RPMI7951 (cell line): Measurements from ENCODE around the gene ZNF226. TPM values are rescaled to one million over a fixed set of nuclear protein-coding genes. Genes with fewer than 3 reads are reported as not detected.
"Not testable (repeated sequence)": the region's sequence is repeated elsewhere in the genome, so short reads cannot be mapped to it uniquely, and the experiment has no call there.

ENCODE experiments used
- DNase-seq: peaks from one replicate; pipeline ENCODE4 v3.0.0-alpha.2; 2012; ENCODE audit warnings: low read depth
- total RNA-seq: library from RNA; depleted of rRNA; stranded (reverse); fragments of >200 nt; shearing (Covaris generic); gene quantifications from 2 replicates; pipeline ENCODE4 v1.2.3, GENCODE V29; 2014; rRNA removed

The ZNF226 gene
- total RNA-seq, result 31.1 and 32.9 TPM in 2 replicates

GRCh38 chr19:44164673-44165512 lies at the start of gene ZNF226:
TSS of gene ZNF226 (plus strand) at chr19:44165100. CDS start at chr19:44170081, 4,981 bp downstream.
- DNase-seq, result peak; percentile 99

- DNase-seq, result not testable (repeated sequence)
Observed at GRCh38 chr19:44121162-44121561, 43.7 kb upstream of the ZNF226 start.

GRCh38 chr19:44131955-44132354 lies 32.9 kb upstream of the ZNF226 start:
- no peak for DNase-seq

DNA sequence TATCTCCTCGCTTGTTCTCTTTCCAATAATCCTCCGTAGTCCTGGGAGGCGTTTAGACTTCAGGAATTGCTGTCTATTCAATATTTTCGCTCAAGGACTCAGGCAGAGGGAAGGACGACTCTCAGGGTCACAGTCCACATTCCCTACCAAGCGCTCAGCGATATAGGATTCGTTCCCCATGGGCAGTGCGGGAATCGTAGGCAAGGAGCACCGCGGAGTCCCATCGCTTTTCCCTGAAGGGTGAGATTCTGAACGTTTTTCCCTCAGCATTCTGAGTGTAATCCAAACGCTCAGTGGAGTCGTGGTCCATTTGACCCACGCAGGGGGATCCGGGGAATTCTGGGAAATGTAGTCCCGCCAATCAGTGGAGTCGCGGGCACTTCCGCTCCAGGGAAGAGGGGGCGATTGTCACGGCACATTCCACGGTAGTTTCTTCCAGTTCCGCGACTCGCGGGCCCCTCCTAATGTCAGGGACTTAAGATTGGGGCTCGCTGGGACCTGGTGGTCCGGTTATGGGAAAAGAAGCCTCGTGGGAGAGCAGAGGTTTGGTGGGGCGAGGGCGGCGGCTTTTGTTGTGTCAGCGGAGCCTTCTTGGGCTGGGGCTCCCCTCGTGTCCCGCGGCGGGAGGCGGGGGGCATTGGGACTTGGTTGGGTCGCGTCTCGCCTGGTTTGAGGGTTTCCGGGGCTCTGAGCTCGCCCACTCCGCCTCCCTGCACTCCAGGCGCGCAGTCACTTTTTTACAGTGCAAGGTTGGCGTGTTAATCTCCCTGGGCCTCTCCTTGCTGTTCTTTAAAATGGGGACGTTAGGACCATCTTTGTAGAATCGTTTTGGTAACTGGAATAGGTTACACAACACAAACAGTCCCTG lies 23.5 kb upstream of the ZNF226 start, which contains the start of gene ZNF234:
TSS of gene ZNF234 (plus strand) at position 364 of the 868 bp plus-strand sequence. CDS start 3,079 bp downstream, outside the sequence.
- DNase-seq, result peak; percentile 93

DNA sequence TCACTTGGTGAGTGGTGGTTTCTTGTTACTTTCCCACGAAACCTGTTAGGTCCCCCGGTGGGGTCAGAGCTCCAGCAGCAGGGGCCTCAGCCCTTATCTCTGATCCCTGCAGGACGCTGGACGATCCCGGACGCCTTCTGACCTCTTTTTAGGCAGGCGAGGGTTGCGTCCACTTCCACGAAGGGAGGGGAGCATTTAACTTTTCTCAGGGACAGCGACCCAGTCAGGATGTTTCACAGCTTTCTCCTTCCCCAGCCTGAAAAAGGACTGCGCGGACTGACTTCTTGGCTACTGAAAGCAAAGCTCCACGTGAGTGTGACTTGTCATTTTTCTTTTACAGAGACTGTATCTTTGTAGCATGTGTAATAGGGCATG lies 22.9 kb upstream of the ZNF226 start:
- DNase-seq, result peak; percentile 49

DNA sequence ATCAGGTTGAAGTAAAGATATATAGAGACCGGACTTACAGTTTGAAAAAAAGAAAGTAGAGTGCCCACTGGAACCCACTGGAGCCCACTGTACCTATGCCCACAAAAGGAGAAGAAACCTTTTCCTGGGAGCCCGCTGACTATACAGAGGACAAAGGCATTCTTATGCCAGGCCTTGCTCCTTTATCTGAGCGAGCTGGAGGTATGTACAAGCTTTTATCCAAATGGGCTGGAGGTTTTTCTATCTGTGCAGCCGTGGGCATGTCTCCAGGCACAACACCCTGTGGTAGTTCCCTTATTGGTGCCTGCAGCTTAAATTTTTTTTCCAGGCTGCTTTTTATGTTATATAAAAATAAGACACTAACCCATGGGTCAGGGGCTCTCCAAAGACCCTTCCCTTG lies 15.1 kb upstream of the ZNF226 start:
- DNase-seq, result no peak

DNA sequence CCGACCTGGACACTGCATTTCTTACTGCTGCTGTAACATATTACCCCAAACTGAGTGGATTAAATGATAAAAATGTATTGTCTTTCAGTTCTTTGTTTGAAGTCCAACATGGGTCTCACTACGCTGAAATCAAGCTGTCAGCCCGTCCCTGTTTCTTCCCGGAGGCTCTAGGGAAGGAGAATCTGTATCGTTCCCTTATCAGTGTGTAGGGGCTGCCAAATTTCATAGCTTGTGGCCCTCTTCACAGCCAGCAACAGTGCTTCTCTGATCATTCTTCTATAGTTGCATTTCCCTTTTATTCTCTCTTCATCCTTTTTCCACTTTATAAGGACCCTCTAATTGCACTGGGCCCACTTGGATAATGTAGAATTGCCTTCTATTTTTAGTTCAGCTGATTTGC lies 13.4 kb upstream of the ZNF226 start:
- DNase-seq, result no peak

- DNase-seq, result no peak
Observed at GRCh38 chr19:44156475-44156874, 8.4 kb upstream of the ZNF226 start.

GRCh38 chr19:44163789-44164188 lies 1.1 kb upstream of the ZNF226 start:
- no peak for DNase-seq

DNA sequence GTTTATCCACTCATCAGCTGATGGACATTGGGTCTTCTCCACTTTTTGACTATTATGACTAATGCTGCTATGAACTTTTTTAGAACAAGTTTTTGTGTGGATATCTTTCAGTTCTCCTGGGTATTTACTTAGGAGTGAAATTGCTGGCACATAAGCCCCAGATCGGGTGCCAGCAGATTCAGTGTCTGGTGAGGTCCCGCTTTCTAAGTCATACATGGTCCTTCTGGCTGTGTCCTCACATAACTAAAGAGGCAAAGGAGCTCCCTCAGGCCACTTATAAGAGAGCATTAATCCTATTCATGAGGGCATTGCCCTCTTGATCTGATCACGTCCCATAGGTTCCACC lies 600 bp upstream of the ZNF226 start:
- DNase-seq, result no peak

DNA sequence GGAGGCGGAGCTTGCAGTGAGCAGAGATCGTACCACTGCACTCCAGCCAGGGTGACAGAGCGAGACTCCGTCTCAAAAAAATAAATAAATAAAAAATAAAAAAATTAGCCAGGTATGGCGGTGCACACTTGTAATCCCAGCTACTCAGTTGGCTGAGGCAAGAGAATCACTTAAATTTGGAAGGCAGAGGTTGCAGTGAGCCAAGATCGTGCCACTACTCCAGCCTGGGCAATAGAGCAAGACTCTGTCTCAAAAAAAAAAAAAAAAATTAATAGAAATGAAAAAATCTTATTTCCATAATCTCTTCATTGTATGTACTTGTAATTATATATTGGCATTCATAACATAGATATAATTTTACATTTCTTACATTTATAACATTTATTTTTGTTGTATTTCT lies 5.8 kb downstream of the ZNF226 start:
- not testable (repeated sequence) for DNase-seq

- no peak for DNase-seq
Observed at GRCh38 chr19:44176590-44176989, 11.7 kb downstream of the ZNF226 start.

DNA sequence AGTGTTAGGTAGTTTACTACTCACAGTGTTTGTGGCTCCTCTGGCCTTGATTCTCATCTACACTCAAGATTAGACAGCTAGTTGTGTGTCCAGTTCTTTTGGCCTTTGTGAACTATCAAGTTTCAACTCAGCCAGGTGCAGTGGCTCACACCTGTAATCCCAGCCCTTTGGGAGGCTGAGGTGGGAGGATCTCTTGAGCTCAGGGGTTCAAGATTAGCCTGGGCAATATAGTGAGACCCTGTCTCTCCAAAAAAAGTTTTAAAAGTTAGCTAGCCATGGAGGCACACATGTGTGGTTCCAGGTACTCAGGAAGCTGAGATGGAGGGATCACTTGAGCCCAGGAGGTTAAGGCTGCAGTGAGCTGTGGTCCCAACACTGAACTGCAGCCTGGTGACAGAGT lies 16.1 kb downstream of the ZNF226 start:
- DNase-seq, result no peak

DNA sequence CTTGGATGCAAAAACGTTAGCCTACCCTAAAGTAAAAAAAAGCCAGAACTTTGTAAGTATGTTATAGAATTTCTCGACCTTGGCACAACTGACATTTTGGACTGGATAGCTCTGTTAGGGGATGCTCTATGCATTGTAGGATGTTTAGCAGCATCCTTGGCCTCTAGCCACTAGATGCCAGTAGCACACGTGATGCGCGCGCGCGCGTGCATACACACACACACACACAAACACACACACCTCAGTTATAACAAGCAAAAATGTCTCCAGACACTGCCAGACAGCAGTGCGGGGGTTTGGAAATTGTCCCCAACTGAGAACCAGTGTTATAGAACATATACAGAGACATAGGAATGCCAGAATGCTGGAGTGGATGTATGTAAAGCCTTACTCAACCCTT lies 17.2 kb downstream of the ZNF226 start:
- DNase-seq, result no peak

GRCh38 chr19:44190020-44190419 lies 25.1 kb downstream of the ZNF226 start:
- no peak for DNase-seq

DNA sequence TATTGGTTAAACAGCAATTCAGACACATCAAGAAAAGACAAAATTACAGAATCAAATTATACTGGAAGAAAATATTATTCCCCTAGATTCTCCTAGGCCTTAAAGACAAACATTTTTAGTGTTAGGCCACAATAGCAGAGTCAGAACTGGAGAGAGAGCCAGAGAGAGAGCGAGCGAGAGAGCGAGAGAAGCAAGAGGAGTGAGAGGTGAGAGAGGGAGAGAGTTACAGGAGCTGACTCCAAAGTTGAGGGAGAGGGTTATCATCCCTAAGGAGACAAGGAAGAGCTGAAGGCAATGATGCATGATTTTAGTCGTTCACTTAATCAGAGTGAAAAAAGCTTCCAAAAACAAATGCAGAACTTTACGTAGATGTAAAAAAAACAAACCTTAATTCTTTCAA lies 27.2 kb downstream of the ZNF226 start:
- DNase-seq, result no peak

DNA sequence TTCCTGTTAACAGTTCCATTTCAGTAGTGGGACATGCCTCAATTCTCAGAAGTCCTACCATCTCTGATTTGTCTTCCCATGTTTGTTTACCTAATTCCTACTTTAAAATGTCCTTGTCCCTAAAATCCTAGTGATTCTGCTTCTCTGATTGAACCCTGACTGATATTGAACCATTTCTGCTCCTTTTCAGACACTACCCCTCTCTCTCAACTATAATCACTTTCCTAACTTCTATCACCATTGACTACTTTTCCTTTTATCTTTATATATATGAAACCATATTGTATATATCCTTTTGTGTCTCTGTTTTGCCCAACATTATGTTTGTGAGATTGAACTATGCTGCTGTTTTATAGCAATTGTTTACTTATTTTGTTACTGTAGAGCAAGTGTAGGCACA lies 31.9 kb downstream of the ZNF226 start:
- no peak for DNase-seq

- peak; percentile 5 for DNase-seq
Observed at GRCh38 chr19:44202470-44202869, 37.6 kb downstream of the ZNF226 start.

DNA sequence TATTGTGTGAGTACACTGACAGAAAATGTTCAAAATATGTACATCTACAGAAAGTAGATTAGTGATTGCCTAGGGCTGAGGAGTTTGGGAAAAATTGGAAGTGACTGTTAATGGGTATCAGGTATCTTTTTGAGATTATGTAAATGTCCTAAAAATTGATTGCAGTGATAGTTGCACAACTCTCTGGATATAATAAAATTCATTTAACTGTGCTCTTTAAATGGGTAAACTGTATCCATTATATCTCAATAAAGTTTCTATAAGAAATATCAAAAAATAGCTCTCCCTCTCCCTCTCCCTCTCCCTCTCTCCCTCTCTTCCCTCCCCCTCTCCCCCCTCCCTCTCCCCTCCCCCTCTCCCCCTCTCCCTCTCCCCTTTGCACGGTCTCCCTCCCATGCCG lies 38.1 kb downstream of the ZNF226 start:
- DNase-seq, result no peak

GRCh38 chr19:44203877-44204276 lies 39.0 kb downstream of the ZNF226 start:
- DNase-seq, result not testable (repeated sequence)

GRCh38 chr19:44204772-44205171 lies 39.9 kb downstream of the ZNF226 start:
- DNase-seq, result no peak

DNA sequence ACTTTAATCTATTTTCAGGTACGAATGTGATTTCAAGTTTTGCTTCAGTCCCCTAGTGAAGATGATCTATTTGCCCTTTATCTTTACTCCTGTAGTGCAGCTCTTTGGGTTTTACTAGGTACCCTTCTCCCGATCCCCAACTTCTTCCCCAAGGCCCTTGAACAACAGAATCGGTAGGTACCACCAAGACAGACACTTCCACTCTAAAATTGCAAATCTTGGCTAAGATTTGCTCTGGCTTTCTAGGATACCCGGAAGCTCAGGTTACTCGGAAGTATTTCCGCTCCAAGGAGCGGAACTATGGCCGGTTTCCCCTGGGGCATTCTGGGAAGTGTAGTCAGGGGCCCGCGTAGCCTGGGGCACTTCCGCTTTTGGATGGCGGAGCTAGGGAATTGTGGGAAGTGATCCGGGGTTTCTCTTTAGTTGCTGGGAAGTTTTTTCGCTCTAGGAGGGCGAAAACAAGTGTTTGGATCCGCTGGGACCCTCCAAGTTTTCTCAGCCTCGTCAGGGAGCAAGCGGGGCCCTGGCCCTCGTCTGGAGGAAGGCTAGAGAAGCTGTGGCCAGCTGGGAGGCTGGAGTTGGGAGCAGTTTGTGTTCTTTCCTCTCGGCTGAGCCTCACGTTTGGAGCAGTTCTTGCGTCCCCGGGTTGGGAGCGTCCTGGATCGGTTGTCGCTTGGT lies 42.4 kb downstream of the ZNF226 start:
- DNase-seq, result peak; percentile 98
